ENCODE measurements around the gene LRRTM4. TPM values are rescaled to one million over a fixed set of nuclear protein-coding genes. Genes with fewer than 3 reads are reported as not detected.

The LRRTM4 gene
- total RNA-seq, 8 experiments from 2014 or later: 0.15 to 36.9 (median 15.8) TPM

DNA sequence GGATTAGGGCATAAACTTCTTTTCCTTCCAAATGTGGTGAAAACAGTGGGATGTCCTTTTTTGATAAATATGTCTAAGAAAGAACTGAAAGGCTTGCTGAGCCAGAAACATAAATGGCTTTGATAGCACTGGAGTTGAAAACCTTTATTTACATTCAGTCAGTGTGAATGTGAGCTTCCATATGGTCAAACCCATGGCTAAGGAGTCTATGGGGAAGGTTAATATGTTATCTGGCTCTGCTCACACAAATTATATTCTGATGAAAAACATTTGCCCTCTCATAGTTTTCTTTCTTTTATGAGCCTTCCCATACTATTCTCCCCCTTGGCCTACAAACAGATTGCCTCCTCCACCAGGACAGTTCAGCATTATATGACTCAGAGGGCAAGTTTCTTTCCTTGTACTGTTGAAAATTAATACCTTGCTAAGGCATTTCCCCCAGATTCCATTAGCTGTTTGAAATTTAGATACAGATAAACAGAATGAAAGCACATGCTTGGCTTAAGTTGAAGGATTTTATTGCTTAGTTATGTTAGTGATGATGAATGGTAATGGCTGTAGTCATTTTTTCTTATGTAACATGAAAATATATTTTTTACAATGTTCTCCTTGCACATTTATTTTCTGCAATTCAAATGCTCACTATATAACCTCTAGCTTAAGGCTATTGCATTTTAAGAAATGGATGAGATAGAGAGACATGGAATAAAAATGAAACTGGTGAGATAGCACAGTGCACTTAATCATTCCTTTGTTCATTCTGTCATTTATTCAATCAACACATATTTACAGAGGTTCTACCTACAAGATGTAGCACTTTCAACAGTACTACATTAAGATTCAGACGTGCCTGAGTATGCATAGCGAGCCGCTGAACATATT is 544.1 kb downstream of the LRRTM4 start:
- Histone ChIP-seq H3K27ac (no peak overlapping the region), H3K4me3 (no peak overlapping the region), H3K4me1 (replicated peaks in 1 of 2) (peaks cover 0 to 9% of the 10 kb centered on the region in 2 donors)
- in situ Hi-C loops (cut with MboI; ENCODE audit: low pct_unique_long_range_greater_than_20kb in 2 of 9, low sequenced_read_pairs in 9 of 9, unreplicated experiment in 9 of 9): no loop called here
- 0 to 100% (median 81%) methylated on average over 1 to 3 of the region's 3 CpGs; no CpG with 5 or more reads in 4 of the 10 experiments for WGBS, 10 experiments
- peak in 6 of 8 experiments; percentile 20 to 84 (median 64) for ATAC-seq (replicated peaks in 6 of 8)

GRCh38 chr2:76975752-76976151 is 546.4 kb downstream of the LRRTM4 start:
- no peak for ATAC-seq (replicated peaks in 6 of 8)
- Histone ChIP-seq H3K4me3 (no peak overlapping the region), H3K4me1 (replicated peaks in 1 of 2) (peaks cover 0 to 9% of the 10 kb centered on the region in 2 donors), H3K27ac (no peak overlapping the region)
- in situ Hi-C loops (cut with MboI; ENCODE audit: low pct_unique_long_range_greater_than_20kb in 2 of 9, low sequenced_read_pairs in 9 of 9, unreplicated experiment in 9 of 9): no loop called here

- H3K27ac ChIP-seq: no peak overlapping the region
- H3K4me1 ChIP-seq (replicated peaks in 1 of 2): peaks cover 0 to 9% of the 10 kb centered on the region in 2 donors
- H3K4me3 ChIP-seq: no peak overlapping the region
- ATAC-seq (replicated peaks in 6 of 8): no peak
- WGBS, 10 experiments: 19 to 100% (median 82%) methylated on average over 1 to 4 of the region's 4 CpGs; no CpG with 5 or more reads in 1 of the 10 experiments
- in situ Hi-C loops (cut with MboI; ENCODE audit: low pct_unique_long_range_greater_than_20kb in 2 of 9, low sequenced_read_pairs in 9 of 9, unreplicated experiment in 9 of 9): no loop called here
These were observed 548.6 kb downstream of the LRRTM4 start for GRCh38 chr2:76973610-76974009.

GRCh38 chr2:76965772-76966171 is 556.4 kb downstream of the LRRTM4 start:
- H3K4me3 ChIP-seq: no peak overlapping the region
- H3K4me1 ChIP-seq (replicated peaks in 1 of 2): no peaks in the 10 kb centered on the region
- no peak for ATAC-seq (replicated peaks in 6 of 8)
- H3K27ac ChIP-seq: no peak overlapping the region
- WGBS, 10 experiments: 0 to 100% (median 60%) methylated on average over 1 to 2 of the region's 2 CpGs; no CpG with 5 or more reads in 1 of the 10 experiments
- in situ Hi-C loops (cut with MboI; ENCODE audit: low pct_unique_long_range_greater_than_20kb in 2 of 9, low sequenced_read_pairs in 9 of 9, unreplicated experiment in 9 of 9): no loop called here

GRCh38 chr2:76958749-76959148 is 563.4 kb downstream of the LRRTM4 start:
- 0 to 40% (median 10%) methylated on average over 1 to 3 of the region's 3 CpGs; no CpG with 5 or more reads in 2 of the 10 experiments for WGBS, 10 experiments
- ATAC-seq (replicated peaks in 6 of 8): no peak

GRCh38 chr2:76953733-76954347 is 568.3 kb downstream of the LRRTM4 start:
- WGBS, 10 experiments: 0 to 100% (median 54%) methylated on average over 1 to 3 of the region's 3 CpGs
- in situ Hi-C loops (cut with MboI; ENCODE audit: low pct_unique_long_range_greater_than_20kb in 2 of 9, low sequenced_read_pairs in 9 of 9, unreplicated experiment in 9 of 9): no loop called here
- peak; percentile 70 to 92 (median 85) for ATAC-seq (replicated peaks in 6 of 8)

More at GRCh38 chr2:76958749-76959148, 563.4 kb downstream of the LRRTM4 start:
- no peaks in the 10 kb centered on the region for H3K4me1 ChIP-seq (replicated peaks in 1 of 2)
- no peak overlapping the region for H3K27ac ChIP-seq
- in situ Hi-C loops (cut with MboI; ENCODE audit: low pct_unique_long_range_greater_than_20kb in 2 of 9, low sequenced_read_pairs in 9 of 9, unreplicated experiment in 9 of 9): no loop called here
- H3K4me3 ChIP-seq: no peak overlapping the region

DNA sequence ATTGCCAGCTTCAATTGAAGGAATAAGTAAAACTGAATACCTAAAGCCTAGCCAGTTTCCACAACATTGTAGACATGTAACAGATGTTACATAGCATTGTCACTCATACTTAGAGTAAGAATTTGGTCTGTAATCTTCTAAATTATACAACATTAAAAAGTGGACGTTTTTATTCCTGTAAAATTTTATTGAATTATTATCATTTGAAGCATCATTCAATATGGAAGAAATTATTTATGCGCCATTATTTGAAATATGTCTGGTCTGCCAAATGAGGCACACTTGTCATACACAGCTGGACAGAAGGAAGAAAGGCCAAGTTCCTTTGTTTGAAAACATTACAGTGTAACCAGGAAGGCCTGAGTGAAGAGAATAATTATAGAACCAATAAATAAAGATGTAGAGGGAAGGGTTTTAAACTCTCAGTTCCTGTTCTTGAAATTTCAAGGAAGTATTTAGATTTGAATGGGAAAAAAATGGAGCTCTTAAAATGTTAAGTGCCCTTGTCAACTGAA is 575.5 kb downstream of the LRRTM4 start:
- Histone ChIP-seq H3K4me1 (replicated peaks in 1 of 2) (peaks cover 0 to 10% of the 10 kb centered on the region in 2 donors), H3K4me3 (no peak overlapping the region), H3K27ac (no peak overlapping the region)
- no peak for ATAC-seq (replicated peaks in 6 of 8)
- in situ Hi-C loops (cut with MboI; ENCODE audit: low pct_unique_long_range_greater_than_20kb in 2 of 9, low sequenced_read_pairs in 9 of 9, unreplicated experiment in 9 of 9): no loop called here
- 6 to 75% (median 50%) methylated on average over 1 to 2 of the region's 2 CpGs; no CpG with 5 or more reads in 1 of the 10 experiments for WGBS, 10 experiments

More at GRCh38 chr2:76953733-76954347, 568.3 kb downstream of the LRRTM4 start:
- H3K4me1 ChIP-seq (replicated peaks in 1 of 2): peaks cover 0 to 3% of the 10 kb centered on the region in 2 donors
- no peak overlapping the region for H3K27ac ChIP-seq
- H3K4me3 ChIP-seq: no peak overlapping the region

DNA sequence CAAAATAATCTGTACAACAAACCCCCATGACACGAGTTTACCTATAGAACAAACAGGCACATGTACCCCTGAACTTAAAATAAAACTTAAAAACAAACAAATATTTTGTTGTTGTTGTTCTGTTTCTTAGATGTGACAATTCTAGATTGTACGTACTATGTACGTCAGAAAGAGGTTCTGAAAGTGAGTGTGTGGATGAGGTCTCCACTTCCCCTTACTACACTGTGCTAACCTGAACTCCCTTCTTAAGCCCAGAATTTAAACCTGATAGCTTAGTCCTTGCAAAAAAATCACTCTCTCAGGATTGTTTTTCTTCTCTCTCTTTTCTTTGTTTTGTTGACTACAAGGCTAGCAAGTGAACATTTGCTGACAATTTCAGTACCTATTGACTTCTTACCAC is 581.6 kb downstream of the LRRTM4 start:
- peaks cover 0 to 4% of the 10 kb centered on the region in 2 donors for H3K4me1 ChIP-seq (replicated peaks in 1 of 2)
- H3K27ac ChIP-seq: no peak overlapping the region
- no peak for ATAC-seq (replicated peaks in 6 of 8)
- WGBS, 10 experiments: 0 to 100% (median 81%) methylated on average over 1 to 3 of the region's 3 CpGs; no CpG with 5 or more reads in 1 of the 10 experiments
- in situ Hi-C loops (cut with MboI; ENCODE audit: low pct_unique_long_range_greater_than_20kb in 2 of 9, low sequenced_read_pairs in 9 of 9, unreplicated experiment in 9 of 9): no loop called here
- H3K4me3 ChIP-seq: no peak overlapping the region

- ATAC-seq (replicated peaks in 6 of 8): no peak
- in situ Hi-C loops (cut with MboI; ENCODE audit: low pct_unique_long_range_greater_than_20kb in 2 of 9, low sequenced_read_pairs in 9 of 9, unreplicated experiment in 9 of 9): no loop called here
- Histone ChIP-seq H3K27ac (no peak overlapping the region), H3K4me3 (no peak overlapping the region), H3K4me1 (replicated peaks in 1 of 2) (peaks cover 0 to 6% of the 10 kb centered on the region in 2 donors)
These were observed 584.0 kb downstream of the LRRTM4 start for GRCh38 chr2:76938153-76938552.

- ATAC-seq (replicated peaks in 6 of 8): no peak
- WGBS, 10 experiments: 0 to 100% (median 67%) methylated on average over 1 to 2 of the region's 2 CpGs; no CpG with 5 or more reads in 1 of the 10 experiments
- Histone ChIP-seq H3K4me3 (no peak overlapping the region), H3K4me1 (replicated peaks in 1 of 2) (peaks cover 0 to 13% of the 10 kb centered on the region in 2 donors), H3K27ac (no peak overlapping the region)
- in situ Hi-C loops (cut with MboI; ENCODE audit: low pct_unique_long_range_greater_than_20kb in 2 of 9, low sequenced_read_pairs in 9 of 9, unreplicated experiment in 9 of 9): no loop called here
These were observed 589.6 kb downstream of the LRRTM4 start for GRCh38 chr2:76932550-76932949.

DNA sequence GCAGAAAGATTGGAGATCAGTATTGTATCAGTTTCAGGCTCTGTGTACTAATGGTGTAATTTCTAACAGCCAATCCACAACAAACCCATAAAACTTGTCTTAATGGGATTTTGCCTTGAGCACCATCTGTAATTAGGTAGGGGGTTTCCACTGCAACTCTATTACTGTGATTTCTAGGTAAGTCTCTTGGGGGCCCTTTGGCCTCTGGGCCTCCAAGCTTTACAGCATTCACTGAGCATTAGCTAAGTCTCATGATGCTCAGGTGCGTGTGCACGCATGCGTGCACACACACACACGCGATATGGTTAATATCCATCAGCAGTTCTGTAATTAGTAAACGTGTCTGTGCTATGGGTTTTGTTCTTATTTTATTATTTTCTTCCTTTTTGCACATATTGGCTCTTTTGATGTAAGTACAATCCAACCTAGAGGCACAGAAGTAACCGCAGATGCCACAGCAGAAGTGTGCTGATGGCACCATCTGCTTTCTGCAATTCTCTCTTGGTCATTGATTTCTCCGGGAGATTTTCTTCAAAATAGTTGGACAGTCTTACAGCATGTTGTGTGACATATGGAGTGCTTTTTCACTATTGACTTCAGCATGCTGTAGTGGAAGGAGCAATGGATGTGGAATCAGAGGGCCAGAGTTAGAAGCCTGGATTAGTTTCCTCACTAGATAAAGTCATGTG is 592.0 kb downstream of the LRRTM4 start:
- in situ Hi-C loops (cut with MboI; ENCODE audit: low pct_unique_long_range_greater_than_20kb in 2 of 9, low sequenced_read_pairs in 9 of 9, unreplicated experiment in 9 of 9): no loop called here
- no peak overlapping the region for H3K27ac ChIP-seq
- 51 to 95% (median 86%) methylated on average over 3 to 8 of the region's 8 CpGs; no CpG with 5 or more reads in 3 of the 10 experiments for whole genome bisulfite sequencing, 10 experiments
- no peak for ATAC-seq (replicated peaks in 6 of 8)
- no peak overlapping the region for H3K4me3 ChIP-seq
- H3K4me1 ChIP-seq (replicated peaks in 1 of 2): peaks cover 0 to 13% of the 10 kb centered on the region in 2 donors

GRCh38 chr2:76928026-76928425 is 594.1 kb downstream of the LRRTM4 start:
- in situ Hi-C loops (cut with MboI; ENCODE audit: low pct_unique_long_range_greater_than_20kb in 2 of 9, low sequenced_read_pairs in 9 of 9, unreplicated experiment in 9 of 9): no loop called here
- Histone ChIP-seq H3K4me3 (no peak overlapping the region), H3K27ac (no peak overlapping the region), H3K4me1 (replicated peaks in 1 of 2) (peaks cover 0 to 7% of the 10 kb centered on the region in 2 donors)
- no peak for ATAC-seq (replicated peaks in 6 of 8)

DNA sequence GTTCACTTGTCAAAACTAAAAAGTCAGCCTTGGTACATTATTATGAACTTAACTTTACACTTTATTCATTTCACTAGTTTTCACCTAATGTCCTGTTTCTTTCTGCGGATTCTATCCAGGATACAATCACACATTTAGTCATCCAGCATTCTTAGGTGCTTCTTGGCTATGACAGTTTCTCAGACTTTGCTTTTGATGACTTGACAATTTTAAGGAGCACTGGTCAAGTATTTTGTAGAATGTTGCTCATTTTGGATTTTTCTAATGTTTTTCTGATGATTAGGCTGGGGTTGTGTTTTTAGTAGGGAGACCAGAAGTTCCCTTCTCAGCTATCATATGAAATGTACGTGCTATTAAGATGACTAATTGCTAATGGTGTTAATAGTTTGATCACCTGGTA is 601.2 kb downstream of the LRRTM4 start:
- in situ Hi-C loops (cut with MboI; ENCODE audit: low pct_unique_long_range_greater_than_20kb in 2 of 9, low sequenced_read_pairs in 9 of 9, unreplicated experiment in 9 of 9): no loop called here
- 0 to 100% (median 75%) methylated on average over 2 of the region's 2 CpGs; no CpG with 5 or more reads in 1 of the 10 experiments for WGBS, 10 experiments

More for the DNA sequence above, 601.2 kb downstream of the LRRTM4 start:
- Histone ChIP-seq H3K27ac (no peak overlapping the region), H3K4me1 (replicated peaks in 1 of 2) (peaks cover 0 to 7% of the 10 kb centered on the region in 2 donors), H3K4me3 (no peak overlapping the region)
- no peak for ATAC-seq (replicated peaks in 6 of 8)
